SK-N-SH treated with all-trans-retinoic acid at 6 μM for 48 hours (cell line): ENCODE results near the gene NPAS3.

Source experiments
- ATAC-seq: fragments of 200-7000 bp; cut with Tn5 transposase; 3 replicates; pipeline ENCODE4 v1.9.1; 2020; ENCODE audit warnings: mild to moderate bottlenecking, moderate library complexity
- ARNTL ChIP-seq: fragments of 450-650 bp; formaldehyde crosslinking; IDR thresholded peaks from 2 replicates; pipeline ENCODE4 v1.5.0; 2020; ENCODE audit warnings: low read depth, mild to moderate bottlenecking, moderate library complexity, borderline replicate concordance
- BACH2 ChIP-seq: fragments of 250-450 bp; sonication (Bioruptor Pico); IDR thresholded peaks from 2 replicates; pipeline ENCODE4 v1.9.0; 2021; ENCODE audit warnings: mild to moderate bottlenecking, borderline replicate concordance
- CSDC2 ChIP-seq: fragments of 250-450 bp; sonication (Bioruptor Pico); IDR thresholded peaks from 2 replicates; pipeline ENCODE4 v1.5.0; 2020; ENCODE audit warnings: mild to moderate bottlenecking, moderate library complexity
- ESRRG ChIP-seq: fragments of 250-450 bp; sonication (Bioruptor Pico); IDR thresholded peaks from 2 replicates; pipeline ENCODE4 v1.6.1; 2021; ENCODE audit warnings: mild to moderate bottlenecking
- GLIS3 ChIP-seq: fragments of 250-450 bp; sonication (Bioruptor Pico); IDR thresholded peaks from 2 replicates; pipeline ENCODE4 v1.5.0; 2020; ENCODE audit warnings: mild to moderate bottlenecking, moderate library complexity
- OSR1 ChIP-seq: fragments of 250-450 bp; sonication (Bioruptor Pico); IDR thresholded peaks from 2 replicates; pipeline ENCODE4 v1.8.0; 2022; ENCODE audit warnings: moderate library complexity, mild to moderate bottlenecking, inconsistent platforms
- POU6F1 ChIP-seq: fragments of 250-450 bp; sonication (Bioruptor Pico); IDR thresholded peaks from 2 replicates; pipeline ENCODE4 v1.8.0; 2021; ENCODE audit warnings: low read depth, mild to moderate bottlenecking, moderate library complexity, borderline replicate concordance
- PPARA ChIP-seq: fragments of 250-450 bp; sonication (Bioruptor Pico); IDR thresholded peaks from 2 replicates; pipeline ENCODE4 v1.5.0; 2020; ENCODE audit warnings: mild to moderate bottlenecking, borderline replicate concordance
- RARB ChIP-seq: fragments of 250-450 bp; sonication (Bioruptor Pico); IDR thresholded peaks from 2 replicates; pipeline ENCODE4 v1.8.0; 2021; ENCODE audit warnings: mild to moderate bottlenecking, moderate library complexity
- SNAI2 ChIP-seq: fragments of 250-450 bp; sonication (Bioruptor Pico); IDR thresholded peaks from 2 replicates; pipeline ENCODE4 v1.5.0; 2020; ENCODE audit warnings: mild to moderate bottlenecking, moderate library complexity
- TOX ChIP-seq: fragments of 250-450 bp; sonication (Bioruptor Pico); IDR thresholded peaks from 2 replicates; pipeline ENCODE4 v1.8.0; 2021; ENCODE audit warnings: mild to moderate bottlenecking, moderate library complexity, borderline replicate concordance
- ZC3H10 ChIP-seq: fragments of 250-450 bp; sonication (Bioruptor Pico); IDR thresholded peaks from 2 replicates; pipeline ENCODE4 v1.5.1; 2021; ENCODE audit warnings: mild to moderate bottlenecking, moderate library complexity
- ZFP3 ChIP-seq: fragments of 250-450 bp; sonication (Bioruptor Pico); IDR thresholded peaks from 2 replicates; pipeline ENCODE4 v1.5.0; 2020; ENCODE audit warnings: mild to moderate bottlenecking, moderate library complexity
- ZNF70 ChIP-seq: fragments of 450-650 bp; formaldehyde crosslinking; IDR thresholded peaks from 2 replicates; pipeline ENCODE4 v1.5.0; 2020; ENCODE audit warnings: mild to moderate bottlenecking, moderate library complexity
- ZNF8 ChIP-seq: fragments of 450-650 bp; formaldehyde crosslinking; IDR thresholded peaks from 2 replicates; pipeline ENCODE4 v1.5.0; 2020; ENCODE audit warnings: mild to moderate bottlenecking, moderate library complexity
- TF ChIP-seq, protein P1 (sequence below): fragments of 250-450 bp; sonication (Bioruptor Pico); IDR thresholded peaks from 2 replicates; pipeline ENCODE4 v1.5.0; 2020; ENCODE audit warnings: mild to moderate bottlenecking, moderate library complexity
- TF ChIP-seq, protein P2 (sequence below): fragments of 250-450 bp; sonication (Bioruptor Pico); IDR thresholded peaks from 2 replicates; pipeline ENCODE4 v1.5.1; 2021; ENCODE audit warnings: mild to moderate bottlenecking, moderate library complexity

NPAS3 gene

DNA sequence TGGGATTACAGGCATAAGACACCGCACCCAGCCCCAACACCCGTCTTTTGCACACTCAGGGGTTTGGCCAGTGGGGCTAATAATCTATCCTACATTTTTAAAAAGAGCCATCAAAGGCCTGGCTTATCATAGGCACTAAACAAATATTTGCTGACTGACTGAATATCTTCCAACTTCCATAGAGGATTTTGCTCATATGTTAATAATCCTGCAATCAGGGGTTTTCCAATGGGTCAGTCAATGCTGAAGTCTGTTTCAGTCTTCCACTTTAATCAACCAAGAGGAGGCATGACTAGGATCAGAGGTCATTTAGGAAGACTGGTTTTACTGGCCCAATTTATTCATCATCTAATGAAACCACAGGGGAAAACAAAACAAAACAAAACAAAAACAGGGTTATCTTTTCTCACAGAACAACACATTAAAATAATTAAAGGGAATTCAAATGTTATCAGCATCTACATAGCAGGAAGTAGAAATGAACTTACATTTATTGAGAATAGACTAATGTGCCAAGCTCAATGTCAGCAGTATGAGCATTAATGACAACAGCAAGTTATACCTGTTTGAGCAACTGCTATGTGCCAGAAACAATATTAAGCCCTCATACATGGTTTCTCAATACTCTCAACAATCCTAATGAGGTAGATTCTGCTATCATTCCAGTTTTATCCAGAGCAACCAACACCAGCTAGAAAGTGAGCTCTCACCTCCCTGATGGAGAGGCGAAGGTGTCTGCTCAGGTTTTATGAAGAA lies 640.0 kb downstream of the NPAS3 start:
- TF ChIP-seq ZC3H10 (CRISPR knock-in tag) (no peak), ZNF70 (no peak), PPARA (CRISPR knock-in tag) (no peak), ARNTL (CRISPR knock-in tag) (no peak), ESRRG (CRISPR knock-in tag) (no peak)
- ATAC-seq, result no peak

DNA sequence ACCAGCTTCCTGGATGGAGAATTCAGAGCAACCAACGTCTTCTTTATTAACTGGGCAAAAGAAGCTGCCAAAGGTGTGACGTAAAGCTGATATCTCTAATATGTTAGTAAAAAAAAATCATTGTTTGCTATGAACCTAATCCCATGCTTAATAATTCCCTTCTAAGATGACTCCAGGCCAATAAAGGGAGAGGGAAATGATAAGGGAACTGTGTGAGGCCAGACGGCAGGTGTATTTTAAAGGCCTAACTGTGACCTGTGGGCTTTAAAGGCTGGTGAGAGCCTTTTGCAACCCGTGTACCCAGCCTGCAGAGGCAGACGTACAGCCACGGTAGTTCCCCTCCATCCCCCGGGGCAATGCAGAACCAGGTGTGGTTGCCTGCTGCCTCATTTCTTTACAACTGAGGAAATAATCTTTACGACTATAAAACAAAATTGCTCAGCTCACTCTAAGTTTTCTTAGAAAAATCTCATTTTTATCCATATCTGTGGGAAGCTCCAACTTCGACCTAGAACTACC lies 641.6 kb downstream of the NPAS3 start:
- ATAC-seq, result no peak
- no peak for TF ChIP-seq SNAI2
- TF ChIP-seq GLIS3 (CRISPR knock-in tag), result no peak
- no peak for TF ChIP-seq POU6F1 (CRISPR knock-in tag)
- no peak for TF ChIP-seq TOX (CRISPR knock-in tag)
- TF ChIP-seq ARNTL (CRISPR knock-in tag), result no peak
- TF ChIP-seq, protein P1, sequence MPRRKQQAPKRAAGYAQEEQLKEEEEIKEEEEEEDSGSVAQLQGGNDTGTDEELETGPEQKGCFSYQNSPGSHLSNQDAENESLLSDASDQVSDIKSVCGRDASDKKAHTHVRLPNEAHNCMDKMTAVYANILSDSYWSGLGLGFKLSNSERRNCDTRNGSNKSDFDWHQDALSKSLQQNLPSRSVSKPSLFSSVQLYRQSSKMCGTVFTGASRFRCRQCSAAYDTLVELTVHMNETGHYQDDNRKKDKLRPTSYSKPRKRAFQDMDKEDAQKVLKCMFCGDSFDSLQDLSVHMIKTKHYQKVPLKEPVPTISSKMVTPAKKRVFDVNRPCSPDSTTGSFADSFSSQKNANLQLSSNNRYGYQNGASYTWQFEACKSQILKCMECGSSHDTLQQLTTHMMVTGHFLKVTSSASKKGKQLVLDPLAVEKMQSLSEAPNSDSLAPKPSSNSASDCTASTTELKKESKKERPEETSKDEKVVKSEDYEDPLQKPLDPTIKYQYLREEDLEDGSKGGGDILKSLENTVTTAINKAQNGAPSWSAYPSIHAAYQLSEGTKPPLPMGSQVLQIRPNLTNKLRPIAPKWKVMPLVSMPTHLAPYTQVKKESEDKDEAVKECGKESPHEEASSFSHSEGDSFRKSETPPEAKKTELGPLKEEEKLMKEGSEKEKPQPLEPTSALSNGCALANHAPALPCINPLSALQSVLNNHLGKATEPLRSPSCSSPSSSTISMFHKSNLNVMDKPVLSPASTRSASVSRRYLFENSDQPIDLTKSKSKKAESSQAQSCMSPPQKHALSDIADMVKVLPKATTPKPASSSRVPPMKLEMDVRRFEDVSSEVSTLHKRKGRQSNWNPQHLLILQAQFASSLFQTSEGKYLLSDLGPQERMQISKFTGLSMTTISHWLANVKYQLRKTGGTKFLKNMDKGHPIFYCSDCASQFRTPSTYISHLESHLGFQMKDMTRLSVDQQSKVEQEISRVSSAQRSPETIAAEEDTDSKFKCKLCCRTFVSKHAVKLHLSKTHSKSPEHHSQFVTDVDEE (CRISPR knock-in tag), result no peak
- TF ChIP-seq, protein P2, sequence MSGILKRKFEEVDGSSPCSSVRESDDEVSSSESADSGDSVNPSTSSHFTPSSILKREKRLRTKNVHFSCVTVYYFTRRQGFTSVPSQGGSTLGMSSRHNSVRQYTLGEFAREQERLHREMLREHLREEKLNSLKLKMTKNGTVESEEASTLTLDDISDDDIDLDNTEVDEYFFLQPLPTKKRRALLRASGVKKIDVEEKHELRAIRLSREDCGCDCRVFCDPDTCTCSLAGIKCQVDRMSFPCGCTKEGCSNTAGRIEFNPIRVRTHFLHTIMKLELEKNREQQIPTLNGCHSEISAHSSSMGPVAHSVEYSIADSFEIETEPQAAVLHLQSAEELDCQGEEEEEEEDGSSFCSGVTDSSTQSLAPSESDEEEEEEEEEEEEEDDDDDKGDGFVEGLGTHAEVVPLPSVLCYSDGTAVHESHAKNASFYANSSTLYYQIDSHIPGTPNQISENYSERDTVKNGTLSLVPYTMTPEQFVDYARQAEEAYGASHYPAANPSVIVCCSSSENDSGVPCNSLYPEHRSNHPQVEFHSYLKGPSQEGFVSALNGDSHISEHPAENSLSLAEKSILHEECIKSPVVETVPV (CRISPR knock-in tag), result no peak
- TF ChIP-seq BACH2, result no peak
- TF ChIP-seq RARB (CRISPR knock-in tag), result no peak
- no peak for TF ChIP-seq ZNF70
- no peak for TF ChIP-seq ZC3H10 (CRISPR knock-in tag)

DNA sequence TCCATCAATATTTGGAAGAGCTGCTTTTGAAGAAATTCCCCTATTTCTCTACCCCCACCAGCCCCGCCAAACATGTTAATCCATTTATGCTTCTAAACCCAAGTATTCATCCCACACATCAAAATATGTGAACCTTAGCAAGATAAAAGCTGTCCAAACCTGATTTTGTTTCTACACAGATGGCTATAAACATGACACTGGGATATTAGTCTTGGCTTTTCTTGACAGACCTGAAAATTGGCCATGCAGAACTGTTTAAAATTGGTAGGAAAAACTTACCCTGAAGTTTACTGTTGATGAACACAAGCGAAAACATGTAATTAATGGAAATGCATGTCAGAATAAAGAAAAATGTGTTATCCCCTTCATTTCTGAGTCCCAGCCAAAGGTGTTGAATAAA lies 642.2 kb downstream of the NPAS3 start:
- TF ChIP-seq, protein P1 (CRISPR knock-in tag), result no peak
- TF ChIP-seq, protein P2 (CRISPR knock-in tag), result no peak
- TF ChIP-seq ESRRG (CRISPR knock-in tag) (no peak), ZFP3 (CRISPR knock-in tag) (no peak), POU6F1 (CRISPR knock-in tag) (no peak), ZNF8 (CRISPR knock-in tag) (no peak), OSR1 (no peak), CSDC2 (CRISPR knock-in tag) (no peak), SNAI2 (no peak)
- TF ChIP-seq, all 23 proteins: peak for 0
- ATAC-seq, result no peak
